Mesenchymal stem cell (in vitro differentiated cells and primary cell): Measurements from ENCODE around the gene DBNDD2. TPM values are rescaled to one million over a fixed set of nuclear protein-coding genes. Genes with fewer than 3 reads are reported as not detected.

Experiments used
- DNase-seq: peaks from one replicate; pipeline ENCODE4 v3.0.0-alpha.2; 2013
- H2AFZ ChIP-seq: one replicate; pipeline ENCODE4 v1.6.1; 2013; ENCODE audit warnings: low read depth, mild to moderate bottlenecking, control low read depth, inconsistent platforms, low read length, moderate library complexity
- H2AK5ac ChIP-seq: 2 replicates; pipeline ENCODE4 v1.6.1; 2013; ENCODE audit warnings: low read length, moderate library complexity, mild to moderate bottlenecking, inconsistent platforms; ENCODE audit not compliant: severe bottlenecking
- H2BK120ac ChIP-seq: one replicate; pipeline ENCODE4 v1.6.1; 2013; ENCODE audit warnings: low read depth, mild to moderate bottlenecking, inconsistent platforms, low read length, moderate library complexity
- H2BK12ac ChIP-seq, 2 experiments: one replicate each; pipeline ENCODE4 v1.6.1; 2013; ENCODE audit warnings: inconsistent platforms in 2 of 2, low read length in 2 of 2, mild to moderate bottlenecking in 2 of 2, moderate library complexity in 2 of 2, control low read depth in 1 of 2
- H2BK15ac ChIP-seq: one replicate; pipeline ENCODE4 v1.6.1; 2013; ENCODE audit warnings: mild to moderate bottlenecking, low read depth, inconsistent platforms; ENCODE audit not compliant: poor library complexity, severe bottlenecking
- H2BK5ac ChIP-seq: 2 replicates; pipeline ENCODE4 v1.6.1; 2013; ENCODE audit warnings: low read depth, mild to moderate bottlenecking, low read length, control low read depth, inconsistent platforms; ENCODE audit not compliant: poor library complexity, severe bottlenecking
- H3K14ac ChIP-seq, 2 experiments: one replicate each; pipeline ENCODE4 v1.6.1; 2013; ENCODE audit warnings: inconsistent platforms in 2 of 2, low read length in 2 of 2, control low read depth in 1 of 2, mild to moderate bottlenecking in 1 of 2, moderate library complexity in 1 of 2
- H3K18ac ChIP-seq, 2 experiments: one replicate each; pipeline ENCODE4 v1.6.1; 2013; ENCODE audit warnings: inconsistent platforms in 2 of 2, low read length in 2 of 2, control low read depth in 1 of 2, low read depth in 1 of 2, mild to moderate bottlenecking in 1 of 2
- H3K23ac ChIP-seq, 2 experiments: one replicate each; pipeline ENCODE4 v1.6.1; 2013; ENCODE audit warnings: inconsistent platforms in 2 of 2, low read length in 2 of 2, mild to moderate bottlenecking in 2 of 2, moderate library complexity in 2 of 2, control low read depth in 1 of 2
- H3K27ac ChIP-seq: 2 replicates; pipeline ENCODE4 v1.5.1; 2013; ENCODE audit warnings: mild to moderate bottlenecking, moderate library complexity, low read length, control low read depth, inconsistent platforms; ENCODE audit not compliant: poor library complexity, severe bottlenecking
- H3K27me3 ChIP-seq, 2 experiments: 2 replicates each; pipeline versions ENCODE4 v1.6.1 to v1.7.0; 2013; ENCODE audit warnings: low read length in 2 of 2, mild to moderate bottlenecking in 2 of 2, moderate library complexity in 2 of 2, control low read depth in 1 of 2, inconsistent platforms in 1 of 2; ENCODE audit not compliant: control insufficient read depth in 1 of 2, insufficient read depth in 1 of 2
- H3K36me3 ChIP-seq, 2 experiments: 2 replicates each; pipeline versions ENCODE4 v1.6.1 to v1.7.0; 2013; ENCODE audit warnings: low read length in 2 of 2, control low read depth in 1 of 2, inconsistent platforms in 1 of 2, low read depth in 1 of 2, mild to moderate bottlenecking in 1 of 2; ENCODE audit not compliant: insufficient read depth in 2 of 2, control insufficient read depth in 1 of 2
- H3K4ac ChIP-seq, 2 experiments: one replicate each; pipeline ENCODE4 v1.6.1; 2013; ENCODE audit warnings: inconsistent platforms in 2 of 2, low read length in 2 of 2, mild to moderate bottlenecking in 2 of 2, moderate library complexity in 2 of 2, control low read depth in 1 of 2, low read depth in 1 of 2
- H3K4me1 ChIP-seq: 2 replicates; pipeline ENCODE4 v1.6.1; 2013; ENCODE audit warnings: low read depth, low read length, control low read depth; ENCODE audit not compliant: control insufficient read depth, insufficient read depth
- H3K4me2 ChIP-seq: 2 replicates; pipeline ENCODE4 v1.6.1; 2013; ENCODE audit warnings: low read length, mild to moderate bottlenecking, inconsistent platforms; ENCODE audit not compliant: poor library complexity, severe bottlenecking
- H3K4me3 ChIP-seq, 2 experiments: 2 replicates each; pipeline versions ENCODE4 v1.5.1 to v1.7.0; 2013; ENCODE audit warnings: low read length in 2 of 2, mild to moderate bottlenecking in 2 of 2, control low read depth in 1 of 2, low read depth in 1 of 2; ENCODE audit not compliant: insufficient read depth in 1 of 2
- H3K79me1 ChIP-seq: replicated peaks from 2 replicates; pipeline ENCODE4 v1.6.1; 2013; ENCODE audit warnings: mild to moderate bottlenecking, control low read depth, low read length, inconsistent platforms; ENCODE audit not compliant: poor library complexity, severe bottlenecking
- H3K9ac ChIP-seq: 2 replicates; pipeline ENCODE4 v1.7.0; 2013; ENCODE audit warnings: mild to moderate bottlenecking, low read length, moderate library complexity
- H3K9me3 ChIP-seq: 2 replicates; pipeline ENCODE4 v1.7.0; 2013; ENCODE audit warnings: mild to moderate bottlenecking, low read length; ENCODE audit not compliant: control insufficient read depth
- H4K8ac ChIP-seq: one replicate; pipeline ENCODE4 v1.6.1; 2013; ENCODE audit warnings: inconsistent platforms, mild to moderate bottlenecking, low read length, moderate library complexity
- H4K91ac ChIP-seq: one replicate; pipeline ENCODE4 v1.6.1; 2013; ENCODE audit warnings: mild to moderate bottlenecking, low read length, inconsistent platforms
- WGBS: methylation state at CpG from one replicate; pipeline ENCODE4 v1.1.7; 2013; ENCODE audit warnings: mixed read lengths; 5-methylcytosine and 5-hydroxymethylcytosine counted together
- polyA plus RNA-seq, 2 experiments: library from polyadenylated mRNA; stranded (reverse); fragments of 200-250 nt; gene quantifications; one replicate each; pipeline ENCODE4 v1.2.3, GENCODE V29; 2013

DBNDD2 gene
- polyA plus RNA-seq (2013, experiment 1 of 2), result 12.5 TPM
- 12.0 TPM for polyA plus RNA-seq (2013, experiment 2 of 2)

- Histone ChIP-seq H4K8ac (no peak within 1 kb of the TSS), H2BK12ac (no peak within 1 kb of the TSS), H3K14ac (no peak within 1 kb of the TSS), H3K4ac (no peak within 1 kb of the TSS), H2BK5ac (no peak within 1 kb of the TSS), H4K91ac (no peak within 1 kb of the TSS), H2AK5ac (no peak within 1 kb of the TSS), H3K27me3 (peaks cover 0 to 3% of the 10 kb centered on the region in 2 experiments), H3K36me3 (peaks cover 14 to 16% of the 10 kb centered on the region in 2 experiments), H3K4me2 (peak within 1 kb of the TSS; percentile 93), H3K23ac (no peak within 1 kb of the TSS), H3K27ac (no peak within 1 kb of the TSS), H3K4me1 (peaks cover 14% of the 10 kb centered on the region), H2BK15ac (no peak within 1 kb of the TSS), H2BK120ac (no peak within 1 kb of the TSS), H3K4me3 (peak within 1 kb of the TSS; percentile 72 to 82), H3K9ac (peak within 1 kb of the TSS; percentile 87), H3K79me1 (peaks cover 5% of the 10 kb centered on the region), H3K9me3 (no peaks in the 10 kb centered on the region), H3K18ac (peak within 1 kb of the TSS in 1 of 2 experiments; percentile 41), H2AFZ (no peak within 1 kb of the TSS)
- 95% methylated on average over 19 of the region's 21 CpGs for WGBS
- DNase-seq, result no peak
Measured at GRCh38 chr20:45407783-45408645, at the start of gene DBNDD2. Gene DBNDD2, plus strand, starts transcription at chr20:45408289. Its CDS starts 179 bp downstream, at chr20:45408468.

GRCh38 chr20:45359069-45359405 lies 49.1 kb upstream of the DBNDD2 start:
- H3K27ac ChIP-seq, result peak overlapping the region; percentile 76
- H4K91ac ChIP-seq, result peak overlapping the region; percentile 2

GRCh38 chr20:45359406-45360148 lies 48.5 kb upstream of the DBNDD2 start:
- WGBS, result 63% methylated on average over 8 of the region's 9 CpGs
- Histone ChIP-seq H2BK12ac (peak overlapping the region; percentile 45 to 88), H3K14ac (no peak overlapping the region), H3K4me1 (peaks cover 22% of the 10 kb centered on the region), H2BK5ac (no peak overlapping the region), H4K91ac (no peak overlapping the region), H2AFZ (no peak overlapping the region), H3K27ac (peak overlapping the region; percentile 76), H2AK5ac (peak overlapping the region; percentile 93), H3K4ac (peak overlapping the region; percentile 24 to 40), H3K4me2 (no peak overlapping the region), H3K79me1 (no peaks in the 10 kb centered on the region), H4K8ac (peak overlapping the region; percentile 35), H3K9ac (no peak overlapping the region), H2BK15ac (peak overlapping the region; percentile 45), H3K27me3 (no peaks in the 10 kb centered on the region), H3K36me3 (no peaks in the 10 kb centered on the region), H3K23ac (no peak overlapping the region), H2BK120ac (peak overlapping the region; percentile 69), H3K18ac (peak overlapping the region in 1 of 2 experiments; percentile 46), H3K4me3 (no peak overlapping the region), H3K9me3 (no peaks in the 10 kb centered on the region)
- peak; percentile 67 for DNase-seq

More at GRCh38 chr20:45359069-45359405, 49.1 kb upstream of the DBNDD2 start:
- no peaks in the 10 kb centered on the region for H3K9me3 ChIP-seq
- no peak overlapping the region for H3K23ac ChIP-seq
- H3K27me3 ChIP-seq, result no peaks in the 10 kb centered on the region
- H3K36me3 ChIP-seq, result no peaks in the 10 kb centered on the region
- H3K4ac ChIP-seq, result peak overlapping the region; percentile 38 to 61
- H2BK15ac ChIP-seq, result peak overlapping the region; percentile 26
- H3K4me3 ChIP-seq, result no peak overlapping the region
- H2AK5ac ChIP-seq, result peak overlapping the region; percentile 93
- no peak overlapping the region for H2AFZ ChIP-seq
- H2BK120ac ChIP-seq, result peak overlapping the region; percentile 21
- peak overlapping the region; percentile 88 to 95 for H2BK12ac ChIP-seq
- H3K4me2 ChIP-seq, result no peak overlapping the region
- H3K14ac ChIP-seq, result peak overlapping the region in 1 of 2 experiments; percentile 64
- peak overlapping the region; percentile 58 to 59 for H3K18ac ChIP-seq
- peak overlapping the region; percentile 49 for H2BK5ac ChIP-seq
- H4K8ac ChIP-seq, result no peak overlapping the region
- peaks cover 22% of the 10 kb centered on the region for H3K4me1 ChIP-seq
- peak; percentile 64 for DNase-seq
- H3K9ac ChIP-seq, result peak overlapping the region; percentile 33
- 83% methylated on average over 7 of the region's 7 CpGs for WGBS
- no peaks in the 10 kb centered on the region for H3K79me1 ChIP-seq

GRCh38 chr20:45361793-45362192 lies 46.3 kb upstream of the DBNDD2 start:
- Histone ChIP-seq H3K18ac (no peak overlapping the region), H2BK12ac (peak overlapping the region in 1 of 2 experiments; percentile 4), H4K8ac (no peak overlapping the region), H3K23ac (no peak overlapping the region), H2AFZ (no peak overlapping the region), H2BK15ac (no peak overlapping the region), H3K4ac (no peak overlapping the region), H3K4me2 (no peak overlapping the region), H3K9me3 (no peaks in the 10 kb centered on the region), H3K14ac (no peak overlapping the region), H3K9ac (no peak overlapping the region), H2AK5ac (peak overlapping the region; percentile 55), H3K4me3 (no peak overlapping the region), H2BK120ac (no peak overlapping the region), H2BK5ac (no peak overlapping the region), H3K36me3 (peaks cover 10 to 17% of the 10 kb centered on the region in 2 experiments), H3K79me1 (peaks cover 12% of the 10 kb centered on the region), H3K4me1 (peaks cover 22% of the 10 kb centered on the region), H3K27me3 (no peaks in the 10 kb centered on the region), H3K27ac (no peak overlapping the region), H4K91ac (no peak overlapping the region)
- WGBS, result 98% methylated on average over 4 of the region's 6 CpGs
- DNase-seq, result no peak
